Measurements from ENCODE around the gene SRPK2.

SRPK2 gene

DNA sequence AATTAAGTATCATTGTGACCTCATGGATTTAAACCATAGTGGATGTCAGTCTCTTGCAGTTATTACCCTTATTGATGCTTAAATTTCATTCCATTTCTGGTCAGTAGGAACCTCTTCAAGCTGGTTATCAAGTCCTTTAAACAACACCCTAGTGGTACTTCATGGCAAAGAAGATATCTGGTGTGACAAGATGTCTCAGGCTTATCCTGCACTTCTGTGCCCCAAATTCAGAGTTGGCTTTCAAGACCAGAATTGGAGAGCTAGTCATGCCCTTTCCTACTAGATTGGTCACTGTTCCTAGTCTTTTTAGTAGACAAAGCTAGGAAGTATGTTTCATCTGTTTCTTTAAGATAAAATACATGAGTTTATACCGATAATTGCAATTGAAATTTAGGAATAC lies 319.8 kb downstream of the SRPK2 start:
- DNase-seq, result no peak

DNA sequence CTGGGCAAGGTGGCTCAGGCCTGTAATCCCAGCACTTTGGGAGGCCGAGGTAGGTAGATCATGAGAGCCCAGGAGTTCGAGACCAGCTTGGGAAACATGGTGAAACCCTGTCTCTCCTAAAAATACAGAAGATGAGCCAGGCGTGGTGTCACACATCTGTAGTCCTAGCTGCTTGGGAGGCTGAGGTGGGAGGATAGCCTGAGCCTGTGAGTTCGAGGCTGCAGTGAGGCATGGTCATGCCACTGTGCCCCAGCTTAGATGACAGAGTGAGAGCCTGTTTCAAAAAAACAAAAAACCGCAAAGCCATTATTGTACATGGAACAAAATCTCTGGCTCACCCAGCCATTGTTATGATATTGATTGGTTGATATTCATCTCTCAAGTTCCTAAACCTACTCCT lies 321.0 kb downstream of the SRPK2 start:
- DNase-seq, result no peak

Data from fibroblast of skin of right quadriceps (primary cell).